ENCODE results near the gene ASTN1. TPM values are rescaled to one million over a fixed set of nuclear protein-coding genes. Genes with fewer than 3 reads are reported as not detected.

ASTN1 gene
- total and polyA plus RNA-seq, 5 experiments from 2014 or later: not detected

DNA sequence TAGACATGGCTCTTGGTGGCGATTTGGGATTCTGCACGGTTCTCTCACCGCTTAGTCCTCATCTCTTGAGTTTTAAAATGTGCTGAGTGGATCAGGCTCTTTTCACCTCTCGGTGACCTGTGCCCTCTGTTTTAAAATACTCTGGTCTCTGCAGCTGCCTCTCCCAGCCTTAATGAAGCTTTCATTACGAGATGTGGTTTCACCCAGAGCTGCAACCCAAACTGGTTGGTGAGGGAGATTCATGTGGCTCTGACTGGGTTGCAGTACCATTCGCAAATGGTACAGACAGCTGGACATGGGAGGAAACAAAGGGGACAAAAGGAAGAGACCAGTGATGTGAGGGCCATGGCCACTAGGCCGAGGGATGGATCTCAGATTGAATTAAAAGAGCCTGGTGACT lies 258.9 kb downstream of the ASTN1 start:
- POLR2A ChIA-PET: no interaction called here
- no peak overlapping the region for H3K4me3 Mint-ChIP-seq
- H3K9me3 Mint-ChIP-seq: peaks cover 0 to 3% (median 0%) of the 10 kb centered on the region in 9 donors
- peaks cover 3 to 53% (median 11%) of the 10 kb centered on the region in 5 donors for H3K27me3 Mint-ChIP-seq
- H3K27ac Mint-ChIP-seq: no peak overlapping the region
- no peak for ATAC-seq
- no peaks in the 10 kb centered on the region for H3K4me1 Mint-ChIP-seq
- H3K36me3 Mint-ChIP-seq: no peaks in the 10 kb centered on the region
- DNase-seq: no peak

DNA sequence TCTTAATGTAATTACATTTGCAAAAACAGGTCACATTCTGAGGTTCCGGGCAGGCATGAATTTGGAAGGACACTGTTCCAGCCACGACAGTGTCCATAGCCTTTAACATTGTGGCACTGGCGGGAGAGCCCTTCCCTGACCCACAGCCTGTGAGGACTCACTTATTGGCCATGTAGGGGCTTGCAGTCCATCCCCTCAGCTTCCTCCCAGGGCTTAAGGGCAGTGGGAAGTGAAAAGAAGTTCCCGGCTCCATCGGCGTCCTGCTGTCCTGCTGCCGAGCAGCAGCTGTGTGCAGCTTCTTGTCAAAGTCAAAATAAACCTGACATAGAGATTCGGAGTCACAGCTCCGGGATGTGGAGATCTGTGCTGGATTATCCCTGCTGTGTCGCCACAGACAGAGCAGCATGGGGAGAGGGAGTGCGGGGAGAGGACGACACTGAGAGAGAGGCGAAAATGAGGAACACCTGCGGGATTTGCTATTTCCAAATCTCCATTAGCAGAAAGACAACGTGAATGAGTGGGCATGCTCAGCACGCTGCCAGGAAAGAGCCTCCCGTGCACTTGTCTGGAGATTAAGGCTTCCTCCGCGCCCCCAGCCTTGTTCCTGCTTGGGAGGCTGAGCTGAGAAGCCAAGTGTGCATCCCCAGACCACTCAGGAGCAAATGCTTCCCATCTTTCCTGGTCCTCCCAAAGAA lies 260.3 kb downstream of the ASTN1 start:
- H3K27me3 Mint-ChIP-seq: peaks cover 3 to 54% (median 11%) of the 10 kb centered on the region in 5 donors
- no peak overlapping the region for H3K27ac Mint-ChIP-seq
- H3K4me3 Mint-ChIP-seq: no peak overlapping the region

DNA sequence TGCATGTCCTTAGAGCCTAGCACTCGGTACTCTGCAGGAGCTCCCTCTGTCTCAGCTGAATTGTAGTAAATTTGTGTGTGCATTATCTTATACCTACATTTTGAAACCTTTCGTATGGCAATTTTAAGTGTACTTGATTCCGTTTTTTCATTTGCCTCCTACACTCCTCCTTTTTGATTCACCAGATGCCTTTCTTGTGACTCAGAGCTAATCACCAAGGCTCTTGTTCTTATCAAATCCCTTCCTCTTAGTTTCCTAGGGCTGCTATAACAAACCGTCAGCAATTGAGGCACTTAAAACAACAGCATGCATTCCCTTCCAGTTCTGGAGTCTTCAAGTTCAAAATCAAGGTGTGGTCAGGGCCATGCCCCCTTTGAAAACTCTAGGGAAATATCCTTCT lies 261.0 kb downstream of the ASTN1 start:
- Mint-ChIP-seq H3K27ac (no peak overlapping the region), H3K27me3 (peaks cover 3 to 61% (median 11%) of the 10 kb centered on the region in 5 donors), H3K4me3 (no peak overlapping the region), H3K4me1 (no peaks in the 10 kb centered on the region), H3K36me3 (no peaks in the 10 kb centered on the region), H3K9me3 (peaks cover 0 to 3% (median 0%) of the 10 kb centered on the region in 9 donors)
- POLR2A ChIA-PET: no interaction called here
- ATAC-seq (no peak), DNase-seq (no peak)

More for the DNA sequence above, 260.3 kb downstream of the ASTN1 start:
- POLR2A ChIA-PET: no interaction called here
- no peaks in the 10 kb centered on the region for H3K4me1 Mint-ChIP-seq
- H3K9me3 Mint-ChIP-seq: peaks cover 0 to 3% (median 0%) of the 10 kb centered on the region in 9 donors
- no peaks in the 10 kb centered on the region for H3K36me3 Mint-ChIP-seq
- ATAC-seq (no peak), DNase-seq (no peak)

DNA sequence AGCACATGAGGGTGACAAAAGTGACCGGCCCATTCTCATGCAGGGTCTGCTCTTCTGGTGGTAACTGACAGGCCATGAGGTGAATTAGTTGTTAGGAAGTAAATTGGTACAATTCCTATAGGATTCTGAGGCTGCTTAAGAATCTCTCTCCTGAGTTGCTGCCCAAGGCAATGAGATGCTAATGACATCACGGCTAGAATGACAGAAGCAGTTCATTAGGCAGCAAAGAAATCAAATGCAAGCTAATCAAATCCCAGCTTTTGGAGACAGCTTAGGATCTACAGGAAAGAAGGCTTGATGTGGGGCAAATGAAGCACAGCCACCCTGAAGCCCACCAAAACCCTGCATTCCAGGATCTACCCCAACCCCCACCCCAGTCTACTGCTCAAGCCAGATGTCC lies 265.2 kb downstream of the ASTN1 start:
- H3K27ac Mint-ChIP-seq: no peak overlapping the region
- no peak for DNase-seq
- H3K4me3 Mint-ChIP-seq: no peak overlapping the region
- peaks cover 0 to 4% (median 0%) of the 10 kb centered on the region in 9 donors for H3K9me3 Mint-ChIP-seq
- peaks cover 0 to 4% (median 0%) of the 10 kb centered on the region in 3 donors for H3K36me3 Mint-ChIP-seq
- peaks cover 3 to 10% (median 4%) of the 10 kb centered on the region in 4 donors for H3K4me1 Mint-ChIP-seq
- POLR2A ChIA-PET: no interaction called here
- H3K27me3 Mint-ChIP-seq: peaks cover 7 to 56% (median 17%) of the 10 kb centered on the region in 5 donors
- ATAC-seq: no peak

DNA sequence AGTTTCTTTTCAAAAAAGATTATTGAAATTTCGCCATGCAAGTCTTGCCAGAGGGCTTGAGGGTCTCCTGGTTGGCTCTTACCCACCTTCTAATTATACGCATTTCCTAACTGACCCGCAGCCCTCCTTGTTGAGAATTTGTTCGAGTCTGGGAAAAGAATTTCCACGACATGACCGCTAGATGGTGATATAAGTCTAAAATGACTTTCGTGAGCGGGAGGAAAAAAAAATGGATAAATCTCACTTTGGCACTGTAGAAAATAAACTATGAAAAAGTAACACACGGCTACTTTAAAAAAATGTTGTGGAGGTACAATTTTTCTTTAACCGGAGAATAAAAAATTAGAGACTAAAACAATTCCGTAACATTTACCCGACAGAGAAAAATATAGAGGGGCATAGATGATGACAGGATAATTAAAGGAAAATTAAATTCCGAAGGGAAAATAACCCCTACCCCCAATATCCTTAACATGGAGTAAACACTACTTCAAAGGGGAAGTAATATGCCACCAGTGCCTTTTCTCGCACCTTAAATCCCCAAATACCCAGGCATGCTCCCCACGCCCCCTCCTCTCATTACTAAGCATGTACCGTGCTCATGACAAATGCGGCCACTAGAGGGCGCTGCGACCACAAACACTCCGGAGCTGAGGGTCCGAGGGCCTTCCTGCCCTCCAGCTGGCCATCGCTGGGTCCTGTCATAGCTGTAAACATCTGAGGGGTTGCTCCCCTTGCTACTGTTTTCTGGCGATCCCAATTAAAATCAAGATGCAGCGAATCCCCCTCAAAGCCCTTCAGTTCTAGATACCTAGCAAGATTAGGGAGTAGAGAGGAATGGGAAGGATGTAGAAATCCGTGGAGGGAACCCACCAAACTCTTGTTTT lies 266.9 kb downstream of the ASTN1 start:
- ATAC-seq (no peak), DNase-seq (no peak)
- Mint-ChIP-seq H3K27me3 (peaks cover 5 to 39% (median 11%) of the 10 kb centered on the region in 5 donors), H3K27ac (no peak overlapping the region), H3K4me3 (peak overlapping the region in 2 of 10 donors; percentile 9 to 28), H3K9me3 (peaks cover 0 to 4% (median 0%) of the 10 kb centered on the region in 9 donors), H3K4me1 (peaks cover 3 to 10% (median 4%) of the 10 kb centered on the region in 4 donors), H3K36me3 (peaks cover 0 to 4% (median 0%) of the 10 kb centered on the region in 3 donors)
- POLR2A ChIA-PET: no interaction called here

DNA sequence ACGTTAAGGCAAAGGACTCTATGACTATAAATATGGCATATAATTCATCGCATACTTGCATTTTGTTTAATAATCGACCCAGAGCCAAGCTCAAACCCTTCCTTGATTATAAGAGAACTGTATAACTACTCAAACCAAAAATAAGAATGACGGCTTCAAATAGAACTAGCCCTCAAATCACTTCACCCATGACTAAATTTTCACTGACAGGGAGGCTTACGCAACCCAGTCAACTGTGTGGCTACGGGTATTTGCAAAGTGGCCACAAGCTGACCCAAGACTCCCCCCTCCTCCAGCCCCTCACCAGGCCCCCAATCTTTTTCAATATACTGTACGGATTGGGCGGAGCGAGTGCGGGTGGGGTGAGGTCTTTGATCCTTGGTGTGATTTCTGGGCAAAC lies 268.3 kb downstream of the ASTN1 start:
- Mint-ChIP-seq H3K36me3 (peaks cover 0 to 4% (median 0%) of the 10 kb centered on the region in 3 donors), H3K27ac (no peak overlapping the region), H3K27me3 (peaks cover 5 to 31% (median 11%) of the 10 kb centered on the region in 5 donors), H3K4me1 (peaks cover 3 to 10% (median 4%) of the 10 kb centered on the region in 4 donors), H3K4me3 (no peak overlapping the region), H3K9me3 (peaks cover 0 to 4% (median 0%) of the 10 kb centered on the region in 9 donors)
- POLR2A ChIA-PET: no interaction called here
- DNase-seq: no peak
- ATAC-seq: no peak

DNA sequence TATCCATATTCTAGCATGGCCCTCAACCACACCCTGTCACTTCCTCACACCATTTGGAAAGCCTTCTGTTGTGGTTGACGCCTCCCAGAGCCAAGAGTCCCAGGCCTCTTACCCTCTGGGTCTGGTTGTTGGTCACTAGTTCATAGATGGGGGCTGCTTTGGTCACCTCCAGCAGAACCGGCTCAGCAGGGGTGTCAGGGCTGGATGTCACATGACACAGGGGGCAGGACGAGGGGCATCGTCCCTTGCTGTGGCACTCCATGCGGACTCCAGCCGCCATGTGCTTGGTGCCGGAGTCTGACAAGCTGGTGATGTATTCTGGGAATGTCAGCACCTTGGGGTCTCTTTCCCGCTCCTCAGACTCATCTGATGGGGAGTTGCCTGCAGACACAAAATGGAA lies 270.1 kb downstream of the ASTN1 start:
- H3K9me3 Mint-ChIP-seq: peaks cover 0 to 4% (median 0%) of the 10 kb centered on the region in 9 donors
- H3K4me1 Mint-ChIP-seq: peaks cover 3 to 10% (median 4%) of the 10 kb centered on the region in 4 donors
- POLR2A ChIA-PET: no interaction called here
- no peak for ATAC-seq
- peaks cover 0 to 4% (median 0%) of the 10 kb centered on the region in 3 donors for H3K36me3 Mint-ChIP-seq
- H3K27me3 Mint-ChIP-seq: peaks cover 5 to 32% (median 11%) of the 10 kb centered on the region in 5 donors
- no peak for DNase-seq
- H3K27ac Mint-ChIP-seq: no peak overlapping the region
- no peak overlapping the region for H3K4me3 Mint-ChIP-seq

DNA sequence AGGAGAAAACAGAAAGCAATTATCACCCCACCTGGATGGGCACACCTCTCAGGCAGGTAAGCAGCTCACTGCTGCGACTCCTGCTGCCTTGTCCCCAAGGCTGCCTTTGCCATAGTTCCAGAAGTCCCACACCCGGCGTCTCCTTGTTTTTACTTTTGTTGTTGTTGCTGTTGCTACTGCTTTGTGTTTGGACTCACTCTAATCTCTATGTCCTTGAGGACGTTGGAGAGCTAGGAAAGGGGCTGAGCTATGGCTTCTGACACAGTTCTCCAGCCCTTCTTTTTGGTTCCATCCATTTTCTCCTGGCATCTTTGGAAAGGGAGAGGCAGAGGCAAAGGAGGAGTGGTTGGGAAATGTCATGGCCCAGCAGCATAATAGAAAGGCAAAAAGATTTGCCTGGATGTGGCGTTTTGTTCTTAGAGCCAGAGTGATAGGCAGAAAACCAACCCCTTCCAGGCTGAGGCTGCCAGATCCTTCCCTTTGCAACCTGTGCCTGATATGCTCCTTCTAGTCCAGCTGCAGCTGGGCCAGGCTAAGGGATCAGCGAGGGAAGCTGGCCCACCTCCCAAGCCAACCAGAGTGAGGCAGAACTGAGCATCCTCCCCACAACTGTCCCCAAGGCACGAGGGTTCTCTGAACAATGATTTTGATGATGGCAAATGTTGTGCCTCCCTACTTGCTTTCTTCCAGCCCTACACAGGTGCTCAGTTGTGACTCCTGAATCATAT lies 270.7 kb downstream of the ASTN1 start:
- no peak for ATAC-seq
- POLR2A ChIA-PET: no interaction called here
- DNase-seq: no peak
- Mint-ChIP-seq H3K27me3 (peaks cover 5 to 28% (median 11%) of the 10 kb centered on the region in 5 donors), H3K9me3 (peaks cover 0 to 4% (median 0%) of the 10 kb centered on the region in 9 donors), H3K27ac (no peak overlapping the region), H3K4me3 (no peak overlapping the region), H3K36me3 (peaks cover 0 to 4% (median 0%) of the 10 kb centered on the region in 3 donors), H3K4me1 (peaks cover 3 to 10% (median 4%) of the 10 kb centered on the region in 4 donors)

DNA sequence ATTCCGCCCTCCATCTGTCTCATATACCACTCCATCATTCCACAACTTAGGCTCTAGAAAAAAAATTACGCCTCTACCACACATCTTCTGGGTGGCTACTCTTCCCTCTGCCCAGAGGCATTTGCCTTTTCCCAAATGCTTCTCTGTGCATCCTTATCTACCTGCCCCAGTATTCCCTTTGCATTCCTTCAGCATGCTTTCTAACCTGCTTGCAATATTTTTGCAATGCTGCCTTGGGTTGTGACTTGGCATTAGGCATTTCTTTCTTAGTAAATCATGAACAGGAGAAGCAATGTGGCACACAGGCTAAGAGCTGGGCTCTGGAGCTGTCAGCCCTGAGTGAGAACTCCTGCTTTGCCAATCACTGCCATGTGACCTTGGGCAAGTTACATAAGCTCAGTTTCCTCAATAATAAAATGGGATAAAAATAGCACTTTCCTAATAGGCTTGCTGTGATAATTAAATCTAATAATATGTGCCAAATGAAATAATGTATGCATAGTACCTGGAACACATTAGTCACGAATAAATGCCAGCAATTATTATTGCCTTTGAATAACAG lies 276.0 kb downstream of the ASTN1 start:
- POLR2A ChIA-PET: no interaction called here
- ATAC-seq (no peak), DNase-seq (no peak)
- Mint-ChIP-seq H3K27me3 (peaks cover 4 to 31% (median 9%) of the 10 kb centered on the region in 5 donors), H3K27ac (no peak overlapping the region), H3K36me3 (peaks cover 0 to 2% (median 0%) of the 10 kb centered on the region in 3 donors), H3K4me1 (no peaks in the 10 kb centered on the region), H3K9me3 (peaks cover 0 to 11% (median 0%) of the 10 kb centered on the region in 9 donors), H3K4me3 (no peak overlapping the region)

DNA sequence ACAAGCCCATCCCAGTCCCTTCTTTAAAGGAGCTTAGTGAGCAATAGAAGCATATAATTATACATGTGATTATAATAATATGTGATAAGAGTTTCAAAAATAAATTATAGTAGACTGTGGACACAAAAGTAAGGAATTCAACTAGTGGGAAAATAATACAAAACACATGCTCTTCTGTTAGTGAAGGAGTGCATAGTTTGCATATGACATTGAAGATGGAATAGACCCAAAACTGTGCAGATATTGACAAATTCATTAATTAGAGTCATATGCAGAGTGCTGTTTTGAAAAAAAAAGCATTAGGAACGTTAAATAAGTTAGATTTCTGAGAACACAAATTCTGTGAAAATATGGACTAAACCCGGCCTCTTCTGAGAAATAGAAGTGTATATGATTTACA lies 278.8 kb downstream of the ASTN1 start:
- Mint-ChIP-seq H3K4me1 (no peaks in the 10 kb centered on the region), H3K36me3 (peaks cover 0 to 2% (median 0%) of the 10 kb centered on the region in 3 donors), H3K27me3 (peaks cover 4 to 31% (median 9%) of the 10 kb centered on the region in 5 donors), H3K27ac (no peak overlapping the region), H3K4me3 (no peak overlapping the region), H3K9me3 (peaks cover 0 to 11% (median 0%) of the 10 kb centered on the region in 9 donors)
- POLR2A ChIA-PET: no interaction called here
- DNase-seq: no peak
- ATAC-seq: no peak

DNA sequence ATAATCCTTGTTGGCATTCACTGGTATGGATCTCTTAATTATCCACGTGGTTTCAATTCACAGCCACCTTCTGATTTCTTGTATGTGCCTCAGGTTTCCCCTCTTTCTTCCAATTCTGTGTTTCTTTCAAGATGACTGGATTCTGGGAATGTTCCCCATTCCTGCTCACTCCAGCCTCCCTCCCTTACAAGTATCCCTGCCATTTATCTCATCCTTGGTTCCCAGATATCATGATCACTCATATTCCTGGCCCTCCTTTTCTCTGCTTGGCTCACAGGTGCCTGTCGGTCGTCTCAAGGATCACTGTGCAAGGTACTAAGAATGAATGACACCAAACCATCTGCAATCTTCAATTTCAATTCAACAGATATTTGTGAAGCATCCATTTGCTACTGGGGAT lies 279.2 kb downstream of the ASTN1 start:
- H3K4me3 Mint-ChIP-seq: no peak overlapping the region
- peaks cover 4 to 31% (median 9%) of the 10 kb centered on the region in 5 donors for H3K27me3 Mint-ChIP-seq
- POLR2A ChIA-PET: no interaction called here
- ATAC-seq (no peak), DNase-seq (no peak)
- no peak overlapping the region for H3K27ac Mint-ChIP-seq
- peaks cover 0 to 2% (median 0%) of the 10 kb centered on the region in 3 donors for H3K36me3 Mint-ChIP-seq
- no peaks in the 10 kb centered on the region for H3K4me1 Mint-ChIP-seq
- peaks cover 0 to 11% (median 0%) of the 10 kb centered on the region in 9 donors for H3K9me3 Mint-ChIP-seq

DNA sequence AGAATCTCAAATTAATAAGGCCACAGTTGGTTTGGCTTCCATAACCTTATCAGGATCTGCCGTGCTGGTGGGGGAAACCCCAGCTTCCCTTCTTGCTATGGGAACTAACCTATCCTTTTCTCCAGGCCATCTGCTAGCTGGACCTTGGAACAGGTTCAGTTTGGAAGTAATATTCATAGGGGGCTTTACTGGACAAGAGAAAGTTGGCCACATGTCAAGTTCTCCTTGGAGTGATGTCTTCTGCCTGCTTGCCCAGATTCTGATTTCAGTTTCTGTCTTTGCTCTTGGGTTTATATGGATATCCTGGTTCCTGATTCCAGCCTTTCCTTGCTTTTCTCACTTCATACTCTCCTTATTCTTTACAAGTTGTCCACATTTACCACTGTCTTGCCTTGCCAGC lies 279.6 kb downstream of the ASTN1 start:
- POLR2A ChIA-PET: no interaction called here
- H3K4me3 Mint-ChIP-seq: no peak overlapping the region
- peaks cover 0 to 2% (median 0%) of the 10 kb centered on the region in 3 donors for H3K36me3 Mint-ChIP-seq
- no peaks in the 10 kb centered on the region for H3K4me1 Mint-ChIP-seq
- H3K9me3 Mint-ChIP-seq: peaks cover 0 to 11% (median 0%) of the 10 kb centered on the region in 9 donors
- H3K27me3 Mint-ChIP-seq: peaks cover 4 to 27% (median 9%) of the 10 kb centered on the region in 5 donors
- no peak overlapping the region for H3K27ac Mint-ChIP-seq
- no peak for ATAC-seq
- DNase-seq: no peak

All from naive thymus-derived CD8-positive, alpha-beta T cell (primary cell).